Astrocyte of the hippocampus (primary cell): ENCODE measurements around the gene IPO4.
"Not testable (repeated sequence)": the region's sequence is repeated elsewhere in the genome, so short reads cannot be mapped to it uniquely, and the experiment has no call there.

Source experiments
- DNase-seq: peaks from one replicate; pipeline ENCODE4 v3.0.0; 2011; ENCODE audit warnings: low read depth, low spot score

The IPO4 gene

GRCh38 chr14:24215495-24216344 lies 27.1 kb upstream of the IPO4 start, which contains the start of gene MDP1:
Gene MDP1 (minus strand): TSS chr14:24216066. CDS start chr14:24215955, 111 bp downstream.
- peak; percentile 95 for DNase-seq

DNA sequence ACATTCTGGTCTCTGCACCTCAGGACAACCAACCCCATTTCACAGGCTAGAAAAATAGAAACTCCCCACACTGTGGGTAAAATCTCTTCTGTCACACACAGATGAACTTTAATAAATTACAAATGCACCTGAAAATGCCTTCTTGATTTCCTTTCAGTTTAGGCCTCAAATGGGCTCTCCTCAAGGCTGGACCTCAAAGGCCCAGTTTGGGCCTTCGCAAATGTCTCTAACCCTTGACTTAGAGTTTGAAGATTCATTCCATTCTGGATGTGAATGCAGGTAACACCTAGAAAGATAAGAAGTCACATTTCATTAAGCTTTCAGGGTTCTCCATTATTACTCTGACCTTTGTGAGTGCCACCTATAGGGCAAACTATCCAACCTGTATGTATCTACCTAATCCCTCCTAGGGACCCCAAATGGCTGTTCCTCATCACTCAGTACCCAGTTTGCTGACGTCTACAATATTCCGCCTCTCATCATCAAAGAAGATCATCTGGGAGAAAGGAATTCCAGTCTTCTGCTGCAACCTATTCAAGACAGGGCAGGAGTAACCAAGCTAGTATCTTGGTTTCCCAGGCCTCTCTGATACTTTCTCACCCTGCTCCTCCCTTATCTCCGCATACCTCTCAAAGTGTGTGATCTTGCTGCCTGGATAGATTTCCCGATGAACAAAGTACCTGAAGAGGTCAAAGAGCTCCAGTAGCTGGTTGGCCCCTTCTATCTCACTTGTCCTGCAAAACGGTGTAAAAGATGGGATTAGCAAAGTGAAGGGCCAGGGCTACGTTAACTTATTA lies 25.4 kb upstream of the IPO4 start:
- no peak for DNase-seq

GRCh38 chr14:24212924-24213865 lies 24.6 kb upstream of the IPO4 start, which contains the start of gene CHMP4A:
Gene CHMP4A (minus strand): TSS chr14:24213488. CDS start chr14:24213439, 49 bp downstream.
- peak; percentile 99 for DNase-seq

DNA sequence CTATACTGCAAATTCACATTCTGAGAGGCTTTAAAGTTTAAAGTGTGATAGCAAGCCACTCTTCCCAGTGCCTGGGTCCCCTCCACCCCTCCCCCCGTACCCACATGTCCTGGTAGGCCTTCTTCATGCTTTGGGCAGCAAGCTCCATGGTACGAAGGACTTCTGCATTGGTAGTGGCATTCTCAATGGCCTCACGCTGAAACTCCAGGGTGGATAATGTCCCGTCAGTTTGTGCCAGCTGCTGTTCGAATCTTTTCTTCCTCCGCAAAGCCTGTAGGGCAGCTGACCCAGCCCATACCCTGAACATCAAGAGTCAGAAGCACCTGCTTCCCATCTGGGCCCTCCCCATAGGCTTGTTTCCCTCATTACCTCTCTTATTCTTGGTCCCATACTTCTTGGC lies 22.7 kb upstream of the IPO4 start:
- no peak for DNase-seq

- no peak for DNase-seq
These were observed 19.0 kb upstream of the IPO4 start for GRCh38 chr14:24207625-24208024.

DNA sequence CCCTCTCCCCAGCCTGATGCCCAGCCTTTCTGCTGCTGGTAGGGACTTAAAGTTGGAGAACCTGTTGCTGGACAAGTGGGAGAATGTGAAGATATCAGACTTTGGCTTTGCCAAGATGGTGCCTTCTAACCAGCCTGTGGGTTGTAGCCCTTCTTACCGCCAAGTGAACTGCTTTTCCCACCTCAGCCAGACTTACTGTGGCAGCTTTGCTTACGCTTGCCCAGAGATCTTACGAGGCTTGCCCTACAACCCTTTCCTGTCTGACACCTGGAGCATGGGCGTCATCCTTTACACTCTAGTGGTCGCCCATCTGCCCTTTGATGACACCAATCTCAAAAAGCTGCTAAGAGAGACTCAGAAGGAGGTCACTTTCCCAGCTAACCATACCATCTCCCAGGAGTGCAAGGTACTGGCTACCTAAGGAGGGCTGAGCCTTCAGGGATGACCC lies 18.5 kb upstream of the IPO4 start:
- DNase-seq: no peak

DNA sequence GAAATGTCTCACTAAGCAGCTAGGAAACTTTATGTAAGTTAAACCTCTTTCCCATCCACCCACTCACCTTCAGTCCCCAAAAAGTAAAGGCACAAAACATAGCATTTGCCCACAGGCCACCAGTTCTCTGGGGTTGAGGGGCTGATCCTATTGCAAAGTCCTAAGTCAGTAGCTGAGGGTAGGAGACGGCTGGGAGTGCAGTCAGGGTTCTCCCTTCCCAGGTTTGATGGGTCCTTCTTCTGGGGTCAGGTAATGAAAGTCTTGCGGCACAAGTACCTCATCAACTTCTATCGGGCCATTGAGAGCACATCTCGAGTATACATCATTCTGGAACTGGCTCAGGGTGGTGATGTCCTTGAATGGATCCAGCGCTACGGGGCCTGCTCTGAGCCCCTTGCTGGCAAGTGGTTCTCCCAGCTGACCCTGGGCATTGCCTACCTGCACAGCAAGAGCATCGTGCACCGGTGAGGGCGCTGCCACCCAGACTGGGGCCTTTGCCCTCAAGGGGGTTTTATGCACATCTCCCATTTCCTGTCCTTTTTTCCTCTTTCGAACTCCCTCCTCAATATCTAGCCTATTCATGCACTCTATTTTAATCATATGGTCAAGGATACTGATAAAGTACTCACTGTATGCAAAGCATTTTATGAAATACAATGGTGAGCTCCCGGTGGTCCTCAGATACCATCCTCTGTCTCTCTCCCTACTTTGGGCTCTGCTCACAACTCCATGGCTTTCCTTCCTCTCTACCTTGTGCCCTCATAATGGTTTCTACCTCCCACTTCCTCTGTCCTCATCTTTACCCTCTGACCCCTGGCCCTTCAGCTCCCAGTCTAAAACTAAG lies 17.9 kb upstream of the IPO4 start:
- no peak for DNase-seq

DNA sequence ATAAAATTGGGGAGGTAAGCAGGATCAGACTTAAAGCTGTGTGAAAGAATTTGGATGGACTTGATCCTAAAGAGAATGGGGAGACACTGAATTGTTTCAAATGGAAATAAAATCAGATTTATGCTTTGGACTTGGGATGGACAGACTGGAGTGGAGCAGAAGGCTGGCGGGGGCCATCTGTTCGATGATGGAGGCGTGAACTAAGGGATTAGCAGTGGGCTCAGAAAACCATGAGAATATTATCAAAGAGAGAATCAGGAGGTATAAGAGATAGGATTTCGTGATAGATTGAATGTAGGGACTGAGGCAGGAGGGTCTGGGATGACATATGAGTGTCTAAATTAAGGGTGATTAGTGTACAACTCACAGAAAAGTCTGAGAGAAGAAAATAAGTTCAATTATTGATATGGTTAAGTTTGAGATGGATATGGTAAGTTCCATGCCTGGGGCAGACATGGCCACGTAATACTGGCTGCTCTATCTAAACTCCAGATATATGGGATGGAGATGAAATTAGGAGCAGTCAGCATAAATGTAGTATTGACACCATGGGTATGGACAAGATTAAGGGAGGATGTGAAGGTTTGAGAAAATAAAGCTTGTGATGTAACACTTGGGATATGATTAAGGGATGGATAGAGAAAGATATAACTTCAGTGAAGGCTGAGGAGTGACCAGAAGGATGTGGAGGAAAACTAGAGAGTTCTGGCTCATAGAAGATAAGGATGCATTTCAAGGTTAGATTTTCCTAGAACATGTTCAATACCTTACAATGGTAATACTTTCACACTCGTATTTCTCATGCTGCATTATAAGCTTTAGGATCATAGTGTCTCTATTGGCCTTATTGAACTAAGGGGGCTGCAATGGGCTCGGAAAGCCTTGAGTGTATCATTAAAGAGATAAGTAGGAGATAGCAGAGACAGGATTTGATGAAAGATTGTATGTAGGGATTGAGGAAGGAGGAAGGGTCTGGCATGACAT lies 15.8 kb upstream of the IPO4 start:
- no peak for DNase-seq

DNA sequence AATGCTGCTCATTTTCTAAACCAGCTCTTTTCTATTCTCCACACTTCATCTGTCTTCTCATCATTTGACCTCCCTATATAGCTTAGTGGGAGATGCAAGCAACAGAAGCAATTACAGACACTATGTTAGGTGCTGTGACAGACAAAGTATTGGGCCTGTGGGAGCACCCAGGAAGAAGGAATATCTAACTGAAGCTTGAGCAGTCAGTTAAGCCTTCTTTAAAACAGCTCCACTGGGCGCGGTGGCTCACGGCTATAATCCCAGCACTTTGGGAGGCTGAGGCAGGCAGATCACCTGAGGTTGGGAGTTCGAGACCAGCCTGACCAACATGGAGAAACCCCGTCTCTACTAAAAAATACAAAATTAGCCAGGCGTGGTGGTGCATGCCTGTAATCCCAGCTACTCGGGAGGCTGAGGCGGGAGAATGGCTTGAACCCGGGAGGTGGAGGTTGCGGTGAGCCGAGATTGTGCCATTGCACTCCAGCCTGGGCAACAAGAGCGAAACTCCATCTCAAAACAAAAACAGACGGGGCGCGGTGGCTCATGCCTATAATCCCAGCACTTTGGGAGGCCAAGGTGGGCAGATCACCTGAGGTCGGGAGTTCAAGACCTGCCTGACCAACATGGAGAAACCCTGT lies 14.8 kb upstream of the IPO4 start:
- not testable (repeated sequence) for DNase-seq

DNA sequence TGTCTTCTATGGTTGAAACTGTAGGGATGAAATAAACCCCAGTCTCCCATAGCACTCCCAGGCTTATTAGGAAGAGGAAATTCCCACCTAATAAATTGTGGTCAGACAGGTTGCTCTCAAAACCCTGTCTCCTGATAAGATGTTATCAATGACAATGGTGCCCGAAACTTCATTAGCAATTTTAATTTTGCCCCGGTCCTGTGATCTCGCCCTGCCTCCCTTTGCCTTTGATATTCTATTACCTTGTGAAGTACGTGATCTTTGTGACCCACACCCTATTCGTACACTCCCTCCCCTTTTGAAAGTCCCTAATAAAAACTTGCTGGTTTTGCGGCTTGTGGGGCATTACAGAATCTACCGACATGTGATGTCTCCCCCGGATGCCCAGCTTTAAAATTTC lies 13.9 kb upstream of the IPO4 start:
- DNase-seq: not testable (repeated sequence)

GRCh38 chr14:24198814-24199524 lies 10.4 kb upstream of the IPO4 start:
- DNase-seq: no peak

DNA sequence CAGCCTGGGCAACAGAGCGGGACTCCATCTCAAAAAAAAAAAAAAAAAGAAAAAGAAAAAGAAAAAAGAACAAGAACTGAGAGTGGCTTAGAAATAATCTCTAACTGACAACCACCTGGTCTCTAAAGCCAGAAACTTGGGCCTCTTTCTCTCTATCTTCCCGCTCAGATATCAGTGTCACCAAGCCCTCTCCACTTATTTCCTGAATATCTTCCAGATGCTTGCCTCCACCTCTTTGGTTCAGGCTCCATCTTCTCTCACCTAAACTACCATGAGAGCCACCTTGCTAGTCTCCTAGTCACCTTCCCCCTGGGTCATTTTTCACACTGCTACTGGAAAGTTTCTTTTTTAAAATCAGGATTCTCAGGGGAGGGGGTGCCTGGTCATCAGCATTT lies 8.4 kb upstream of the IPO4 start:
- DNase-seq: no peak

GRCh38 chr14:24196071-24197055 lies 7.7 kb upstream of the IPO4 start:
- no peak for DNase-seq

- peak; percentile 95 for DNase-seq
These were observed 6.8 kb upstream of the IPO4 start, which contains the start of gene TM9SF1 for GRCh38 chr14:24195186-24196070. Gene TM9SF1 (minus strand): TSS chr14:24195441. CDS start chr14:24195019, 422 bp downstream.

GRCh38 chr14:24194873-24195185 lies 6.2 kb upstream of the IPO4 start:
- peak; percentile 12 for DNase-seq
